Hepatocyte (in vitro differentiated cells): Measurements from ENCODE around the gene DPH2. TPM values are rescaled to one million over a fixed set of nuclear protein-coding genes. Genes with fewer than 3 reads are reported as not detected.

Source experiments
- DNase-seq: peaks from one replicate; pipeline ENCODE4 v3.0.0-alpha.2; 2016; ENCODE audit warnings: low spot score
- H2AFZ ChIP-seq: fragments of 200-600 bp; sonication (generic); 2 replicates; pipeline ENCODE4 v1.6.0; 2016; ENCODE audit warnings: antibody characterized with exemption, mild to moderate bottlenecking
- H3K27ac ChIP-seq: fragments of 200-600 bp; sonication (generic); 2 replicates; pipeline ENCODE4 v1.5.1; 2016; ENCODE audit warnings: mild to moderate bottlenecking
- H3K27me3 ChIP-seq: fragments of 200-600 bp; sonication (generic); 2 replicates; pipeline ENCODE4 v1.6.1; 2016
- H3K36me3 ChIP-seq: fragments of 200-600 bp; sonication (generic); replicated peaks from 2 replicates; pipeline ENCODE4 v1.5.1; 2016; ENCODE audit warnings: low read depth; ENCODE audit not compliant: insufficient read depth
- H3K4me1 ChIP-seq: fragments of 200-600 bp; sonication (generic); 2 replicates; pipeline ENCODE4 v1.5.1; 2016; ENCODE audit warnings: mild to moderate bottlenecking, moderate library complexity; ENCODE audit not compliant: insufficient read depth
- H3K4me2 ChIP-seq: fragments of 200-600 bp; sonication (generic); 2 replicates; pipeline ENCODE4 v1.6.0; 2016
- H3K4me3 ChIP-seq: fragments of 200-600 bp; sonication (generic); 2 replicates; pipeline ENCODE4 v1.5.1; 2016; ENCODE audit warnings: mild to moderate bottlenecking
- H3K79me2 ChIP-seq: fragments of 200-600 bp; sonication (generic); 2 replicates; pipeline ENCODE4 v1.6.0; 2017; ENCODE audit warnings: mild to moderate bottlenecking
- H3K9me2 ChIP-seq: fragments of 200-600 bp; sonication (generic); replicated peaks from 2 replicates; pipeline ENCODE4 v1.6.0; 2017; ENCODE audit warnings: mild to moderate bottlenecking; ENCODE audit not compliant: insufficient read depth
- H3K9me3 ChIP-seq: fragments of 200-600 bp; sonication (generic); 2 replicates; pipeline ENCODE4 v1.5.1; 2016; ENCODE audit warnings: low read depth, mild to moderate bottlenecking
- H4K20me1 ChIP-seq: fragments of 200-600 bp; sonication (generic); 2 replicates; pipeline ENCODE4 v1.6.0; 2016; ENCODE audit warnings: mild to moderate bottlenecking; ENCODE audit not compliant: insufficient read depth, poor library complexity, severe bottlenecking
- EZH2 ChIP-seq: fragments of 200-600 bp; sonication (generic); IDR thresholded peaks from 2 replicates; pipeline ENCODE4 v1.6.1; 2016; ENCODE audit warnings: antibody characterized with exemption, mild to moderate bottlenecking, borderline replicate concordance
- EZH2phosphoT487 ChIP-seq: fragments of 200-600 bp; sonication (generic); IDR thresholded peaks from one replicate; pipeline ENCODE4 v1.6.1; 2018; ENCODE audit warnings: antibody characterized with exemption, mild to moderate bottlenecking, low read depth, moderate library complexity; ENCODE audit not compliant: unreplicated experiment, severe bottlenecking
- WGBS: methylation state at CpG from one replicate; pipeline ENCODE4 v1.1.6; 2016; ENCODE audit warnings: low lambda C conversion rate; ENCODE audit errors: missing lambda C conversion rate; 5-methylcytosine and 5-hydroxymethylcytosine counted together
- polyA plus RNA-seq: library from polyadenylated mRNA; unstranded; fragments of >200 nt; fragmentation: Nextera tagmentation; extraction: Ambion mirVana; gene quantifications from 2 replicates; pipeline ENCODE4 v1.2.1, GENCODE V29; 2016
- total RNA-seq: library from RNA; depleted of rRNA; stranded (reverse); fragments of >200 nt; gene quantifications from 2 replicates; pipeline ENCODE4 v1.2.3, GENCODE V29; 2014
- TF ChIP-seq, protein P1 (sequence below): fragments of 200-600 bp; sonication (generic); IDR thresholded peaks from 2 replicates; pipeline ENCODE4 v1.5.1; 2016; ENCODE audit warnings: antibody characterized with exemption, mild to moderate bottlenecking; ENCODE audit not compliant: poor library complexity

Gene DPH2
- total and polyA plus RNA-seq, 2 experiments from 2014 or later, result 18.6 to 21.5 TPM

DNA sequence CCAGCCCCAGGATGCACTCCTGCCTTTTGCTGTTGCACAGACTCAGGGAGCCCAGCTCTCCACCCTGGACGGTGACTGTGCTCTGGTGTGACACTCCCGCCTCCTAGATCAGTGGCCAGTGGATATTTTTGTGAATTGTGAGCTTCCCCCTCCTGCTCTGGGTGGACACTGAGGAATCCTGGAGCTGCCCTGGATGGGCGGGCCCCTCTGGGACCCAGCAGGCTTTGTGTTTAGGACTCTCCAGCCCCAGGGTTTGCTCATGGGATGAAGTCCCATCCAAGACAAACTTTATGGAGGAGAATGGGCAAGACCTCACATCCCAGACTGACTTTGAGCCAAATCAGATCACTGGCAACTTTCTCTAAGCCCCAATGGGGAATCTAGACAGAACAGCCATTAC is 45.4 kb downstream of the DPH2 start:
- DNase-seq, result no peak
- no peaks in the 10 kb centered on the region for H3K36me3 ChIP-seq
- no peaks in the 10 kb centered on the region for H3K27me3 ChIP-seq
- no peaks in the 10 kb centered on the region for H3K9me2 ChIP-seq
- no peaks in the 10 kb centered on the region for H3K79me2 ChIP-seq
- no peak for TF ChIP-seq EZH2phosphoT487
- TF ChIP-seq EZH2, result no peak
- TF ChIP-seq, protein P1, sequence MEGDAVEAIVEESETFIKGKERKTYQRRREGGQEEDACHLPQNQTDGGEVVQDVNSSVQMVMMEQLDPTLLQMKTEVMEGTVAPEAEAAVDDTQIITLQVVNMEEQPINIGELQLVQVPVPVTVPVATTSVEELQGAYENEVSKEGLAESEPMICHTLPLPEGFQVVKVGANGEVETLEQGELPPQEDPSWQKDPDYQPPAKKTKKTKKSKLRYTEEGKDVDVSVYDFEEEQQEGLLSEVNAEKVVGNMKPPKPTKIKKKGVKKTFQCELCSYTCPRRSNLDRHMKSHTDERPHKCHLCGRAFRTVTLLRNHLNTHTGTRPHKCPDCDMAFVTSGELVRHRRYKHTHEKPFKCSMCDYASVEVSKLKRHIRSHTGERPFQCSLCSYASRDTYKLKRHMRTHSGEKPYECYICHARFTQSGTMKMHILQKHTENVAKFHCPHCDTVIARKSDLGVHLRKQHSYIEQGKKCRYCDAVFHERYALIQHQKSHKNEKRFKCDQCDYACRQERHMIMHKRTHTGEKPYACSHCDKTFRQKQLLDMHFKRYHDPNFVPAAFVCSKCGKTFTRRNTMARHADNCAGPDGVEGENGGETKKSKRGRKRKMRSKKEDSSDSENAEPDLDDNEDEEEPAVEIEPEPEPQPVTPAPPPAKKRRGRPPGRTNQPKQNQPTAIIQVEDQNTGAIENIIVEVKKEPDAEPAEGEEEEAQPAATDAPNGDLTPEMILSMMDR, result no peak
- 67% methylated on average over 3 of the region's 3 CpGs for WGBS
- no peak overlapping the region for H2AFZ ChIP-seq
- no peak overlapping the region for H3K4me3 ChIP-seq
- no peaks in the 10 kb centered on the region for H4K20me1 ChIP-seq
- no peaks in the 10 kb centered on the region for H3K4me1 ChIP-seq
- no peak overlapping the region for H3K4me2 ChIP-seq
- no peak overlapping the region for H3K27ac ChIP-seq
- no peaks in the 10 kb centered on the region for H3K9me3 ChIP-seq

DNA sequence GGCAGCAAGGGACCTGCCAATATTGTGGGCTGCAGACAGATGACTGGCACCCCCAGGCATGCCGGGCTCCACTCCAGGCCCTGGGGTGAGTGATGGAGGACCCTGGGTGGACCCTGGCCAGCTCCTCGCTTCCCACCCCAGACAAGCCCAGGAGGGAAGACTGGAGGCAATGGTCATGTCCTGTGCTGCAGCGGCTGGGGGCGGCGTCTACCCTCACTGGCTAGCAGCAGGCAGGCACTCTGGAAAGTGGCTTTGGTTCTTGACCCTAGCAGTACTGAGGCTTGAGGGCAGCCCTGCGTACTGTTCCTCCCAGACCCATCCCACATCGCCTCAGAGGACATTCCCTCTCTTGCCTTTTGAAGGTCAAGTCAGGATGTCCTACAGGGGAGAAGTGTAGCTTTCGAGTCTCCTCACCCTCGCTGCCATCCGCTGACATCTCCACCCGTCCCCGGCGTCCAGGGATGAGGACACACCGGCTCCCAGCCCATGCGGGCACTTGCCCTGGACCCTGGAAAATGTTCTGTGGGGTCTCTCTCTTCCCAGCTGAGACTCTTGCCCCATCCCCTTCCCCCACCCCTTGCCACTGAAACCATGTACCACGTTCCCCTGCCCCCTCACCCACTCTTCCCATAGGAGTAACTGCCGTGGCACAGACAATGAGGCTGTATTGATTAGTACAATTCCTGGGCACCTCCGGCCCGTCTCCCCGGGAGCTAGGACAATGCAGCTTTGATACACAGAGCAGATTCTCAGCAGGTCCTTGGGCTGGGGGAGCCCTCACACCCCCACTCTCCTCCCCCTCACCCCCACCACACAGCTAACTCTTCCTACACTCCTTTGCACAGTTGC is 46.5 kb downstream of the DPH2 start:
- H3K79me2 ChIP-seq, result no peaks in the 10 kb centered on the region
- H4K20me1 ChIP-seq, result no peaks in the 10 kb centered on the region
- no peaks in the 10 kb centered on the region for H3K9me3 ChIP-seq
- H3K4me3 ChIP-seq, result no peak overlapping the region
- H3K27me3 ChIP-seq, result no peaks in the 10 kb centered on the region
- H3K27ac ChIP-seq, result no peak overlapping the region
- TF ChIP-seq, protein P1, result no peak
- no peak overlapping the region for H3K4me2 ChIP-seq
- no peaks in the 10 kb centered on the region for H3K36me3 ChIP-seq
- DNase-seq, result no peak
- no peaks in the 10 kb centered on the region for H3K9me2 ChIP-seq
- WGBS, result 84% methylated on average over 13 of the region's 20 CpGs
- H3K4me1 ChIP-seq, result no peaks in the 10 kb centered on the region
- H2AFZ ChIP-seq, result no peak overlapping the region

DNA sequence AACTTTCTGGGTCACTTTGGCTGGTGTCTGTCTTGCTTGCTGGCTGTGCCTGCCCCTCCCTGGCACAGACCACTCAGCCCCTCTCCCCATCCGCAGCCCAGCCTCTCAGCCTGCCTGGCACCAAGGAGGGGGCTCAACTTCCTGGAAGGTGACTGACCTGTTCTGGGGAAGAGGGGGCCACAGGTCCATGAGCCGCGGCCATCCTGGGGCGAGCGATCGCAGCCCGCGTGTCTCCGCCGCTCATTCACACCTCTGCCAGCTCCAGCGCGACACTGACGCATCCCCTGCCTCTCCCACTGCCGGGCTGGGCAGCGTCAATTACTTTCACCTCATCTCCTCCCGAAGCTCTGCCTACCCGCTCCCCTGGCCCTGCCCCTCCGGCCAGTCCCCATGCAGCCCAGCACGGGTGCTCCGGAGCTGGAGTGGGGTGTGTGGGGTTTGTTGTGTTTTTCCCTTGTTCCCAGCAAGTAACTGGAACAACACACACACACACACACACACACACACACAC is 47.1 kb downstream of the DPH2 start:
- H3K79me2 ChIP-seq, result no peaks in the 10 kb centered on the region
- no peak overlapping the region for H2AFZ ChIP-seq
- no peaks in the 10 kb centered on the region for H4K20me1 ChIP-seq
- no peak for DNase-seq
- no peak overlapping the region for H3K4me2 ChIP-seq
- 88% methylated on average over 17 of the region's 20 CpGs for WGBS
- H3K4me3 ChIP-seq, result no peak overlapping the region
- no peak for TF ChIP-seq EZH2phosphoT487
- TF ChIP-seq, protein P1, result no peak
- TF ChIP-seq EZH2, result no peak
- H3K4me1 ChIP-seq, result no peaks in the 10 kb centered on the region
- no peaks in the 10 kb centered on the region for H3K36me3 ChIP-seq
- no peaks in the 10 kb centered on the region for H3K27me3 ChIP-seq
- H3K9me3 ChIP-seq, result no peaks in the 10 kb centered on the region
- no peaks in the 10 kb centered on the region for H3K9me2 ChIP-seq
- H3K27ac ChIP-seq, result no peak overlapping the region
